Measurements from ENCODE around the gene FSD2.
"Not testable (repeated sequence)": the region's sequence is repeated elsewhere in the genome, so short reads cannot be mapped to it uniquely, and the experiment has no call there.

The FSD2 gene

DNA sequence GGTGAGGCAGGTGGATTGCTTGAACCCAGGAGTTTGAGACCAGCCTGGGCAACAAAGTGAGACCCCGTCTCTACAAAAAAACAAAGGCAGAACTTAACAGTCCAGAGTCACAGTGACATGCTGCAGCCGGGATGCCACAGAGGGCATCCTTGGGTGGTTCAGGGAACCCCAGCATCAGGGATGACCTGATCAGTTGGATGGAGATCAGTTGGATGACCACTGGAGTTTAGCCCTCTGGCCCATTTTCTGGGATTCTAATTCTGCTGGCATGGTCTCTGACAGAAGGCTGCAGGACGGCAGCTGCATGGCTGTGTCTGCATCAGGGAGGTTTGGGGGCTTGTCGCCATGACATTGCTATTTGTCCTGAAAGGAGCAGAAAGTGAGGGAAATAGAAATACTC lies 23.4 kb upstream of the FSD2 start:
- no peak for DNase-seq

DNA sequence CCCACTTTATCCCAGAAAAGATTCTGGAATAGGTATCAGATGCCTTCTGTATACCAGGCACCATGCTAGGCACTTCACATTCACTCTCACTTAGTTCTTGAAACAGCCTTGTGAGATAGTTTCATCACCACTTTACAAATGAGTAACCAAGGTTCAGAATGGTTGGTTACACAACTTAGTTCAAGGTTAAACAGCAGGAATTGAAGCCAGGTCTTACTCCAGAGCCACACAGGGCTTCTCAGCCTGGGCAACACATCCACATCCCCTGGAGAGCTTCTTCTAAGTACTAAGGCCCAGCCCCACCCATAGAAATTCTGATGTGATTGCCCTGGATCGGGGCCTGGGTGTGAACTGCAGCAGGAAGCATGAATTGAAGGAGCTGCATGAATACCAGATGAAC lies 22.2 kb upstream of the FSD2 start:
- no peak for DNase-seq

GRCh38 chr15:82823049-82823448 lies 17.2 kb upstream of the FSD2 start:
- DNase-seq, result no peak

DNA sequence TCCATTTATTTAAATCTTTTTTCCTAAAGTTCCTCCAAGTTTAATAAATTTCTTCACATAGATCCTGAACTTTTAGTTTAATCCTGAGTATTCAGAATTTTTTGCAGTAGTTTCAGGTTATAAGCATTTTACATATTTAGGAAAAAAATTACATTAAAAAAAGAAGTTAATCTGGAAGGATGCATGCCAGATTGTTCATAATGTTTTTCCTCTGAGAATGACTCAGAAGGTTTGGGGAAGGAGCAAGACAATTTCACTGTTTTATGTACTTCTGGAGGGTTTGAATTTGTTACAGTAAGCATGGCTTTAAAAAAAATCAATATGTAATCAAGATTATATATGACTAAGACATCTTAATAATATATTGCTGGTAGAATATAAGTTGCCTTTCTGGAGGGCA lies 16.0 kb upstream of the FSD2 start:
- not testable (repeated sequence) for DNase-seq

GRCh38 chr15:82821396-82821795 lies 15.5 kb upstream of the FSD2 start:
- not testable (repeated sequence) for DNase-seq

DNA sequence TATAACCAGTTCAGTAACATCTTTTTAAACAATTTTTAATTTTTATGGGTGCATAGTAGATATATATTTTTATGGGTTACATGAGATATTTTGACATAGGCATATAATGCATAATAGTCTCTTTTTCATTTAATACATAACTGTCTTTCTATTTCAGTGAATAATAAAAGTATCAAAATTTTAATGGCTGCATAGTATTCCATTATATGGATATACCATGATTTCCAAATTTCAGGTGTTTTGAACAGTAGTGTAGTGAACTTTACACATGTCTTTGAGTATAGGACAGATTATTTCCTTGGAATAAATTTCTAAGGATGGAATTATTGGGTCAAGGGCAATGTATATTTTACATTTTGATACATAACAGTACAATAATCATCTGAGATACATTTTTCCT lies 14.3 kb upstream of the FSD2 start:
- DNase-seq, result no peak

GRCh38 chr15:82812994-82813393 lies 7.1 kb upstream of the FSD2 start:
- DNase-seq, result no peak

DNA sequence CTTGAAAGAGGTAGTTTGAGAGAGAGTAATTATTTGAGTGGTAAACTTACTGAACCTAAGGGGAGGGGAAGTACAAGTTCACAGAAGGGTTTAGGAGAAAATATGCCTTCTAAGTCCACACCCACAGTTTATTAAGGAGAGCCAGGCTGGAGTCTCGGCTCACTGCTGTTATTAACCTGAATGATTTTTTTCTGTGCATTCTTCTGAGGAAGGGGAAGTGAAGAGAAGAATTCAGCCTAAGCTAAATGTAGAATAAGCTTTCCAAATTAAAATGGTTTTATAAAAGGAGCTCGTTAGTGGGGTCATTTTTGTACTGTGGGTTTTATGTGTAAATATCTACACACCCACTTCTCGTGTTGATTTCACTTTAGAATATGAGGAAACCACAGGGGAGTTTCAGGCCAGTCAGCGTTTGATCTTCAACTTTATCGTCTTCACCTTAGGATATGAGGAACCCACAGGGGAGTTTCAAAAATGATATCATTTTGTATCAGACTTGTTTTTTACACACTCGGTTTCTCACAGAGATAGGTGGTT lies 5.1 kb upstream of the FSD2 start:
- peak; percentile 91 for DNase-seq

DNA sequence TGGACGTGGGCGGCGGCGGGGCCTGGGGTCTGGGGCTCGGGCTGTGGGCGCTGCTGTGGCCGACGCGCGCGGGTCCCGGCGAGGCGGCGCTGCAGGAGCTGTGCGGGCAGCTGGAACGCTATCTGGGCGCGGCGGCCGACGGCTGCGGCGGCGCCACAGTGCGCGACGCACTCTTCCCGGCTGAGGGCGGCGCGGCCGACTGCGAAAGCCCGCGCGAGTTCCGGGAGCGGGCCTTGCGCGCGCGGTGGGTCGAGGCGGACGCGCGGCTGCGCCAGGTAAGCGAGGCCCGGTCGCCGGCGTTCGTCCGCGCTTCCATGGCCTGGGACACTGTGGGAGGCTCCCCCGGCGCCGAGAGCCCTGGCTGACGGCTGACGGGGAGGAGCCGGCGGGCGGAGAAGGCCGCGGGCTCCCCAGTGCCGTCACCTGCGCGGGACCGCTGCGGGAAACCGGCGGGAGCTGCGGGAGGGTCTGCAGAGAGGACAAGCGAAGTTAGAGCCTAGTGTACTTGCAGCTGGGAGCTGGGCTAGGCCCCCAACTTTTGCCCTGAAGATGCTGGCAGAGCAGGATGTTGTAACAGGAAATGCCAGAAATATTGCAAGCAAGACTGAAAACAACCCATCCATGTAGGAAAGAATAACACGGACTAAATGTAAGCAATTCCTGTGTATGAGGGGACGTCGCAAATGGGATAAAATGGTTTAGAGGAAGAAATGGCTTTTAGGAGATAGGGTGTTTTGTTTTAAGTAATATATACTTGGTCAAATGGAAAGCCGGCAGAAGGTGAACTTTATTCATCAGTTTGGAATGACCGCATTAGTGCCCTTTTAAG lies 4.4 kb upstream of the FSD2 start:
- peak; percentile 50 for DNase-seq

- peak; percentile 98 for DNase-seq
Observed at GRCh38 chr15:82809308-82810060, 3.6 kb upstream of the FSD2 start, which contains the start of gene WHAMM. Gene WHAMM, plus strand, starts transcription at chr15:82809628. Its CDS starts 99 bp downstream, at chr15:82809727.

DNA sequence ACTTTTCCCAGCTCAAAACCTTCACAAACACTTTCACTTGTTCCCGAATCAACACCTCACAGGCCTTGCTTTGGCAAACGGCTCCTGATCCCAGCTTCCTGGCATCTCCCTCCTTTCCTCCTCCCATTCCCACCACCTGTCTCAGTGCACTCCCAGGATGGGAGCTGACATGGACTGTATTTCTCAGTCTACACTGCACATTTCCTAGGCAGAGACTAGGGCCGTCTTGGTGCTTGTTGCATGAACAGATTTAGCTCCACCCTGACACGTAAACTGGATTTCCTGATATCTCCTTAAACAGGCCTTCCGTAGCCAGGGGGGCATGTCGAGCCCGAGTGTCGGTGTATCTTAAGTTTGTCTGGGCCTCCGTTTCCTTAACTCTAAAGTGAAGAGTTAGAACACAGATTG lies 2.8 kb upstream of the FSD2 start:
- DNase-seq, result no peak

DNA sequence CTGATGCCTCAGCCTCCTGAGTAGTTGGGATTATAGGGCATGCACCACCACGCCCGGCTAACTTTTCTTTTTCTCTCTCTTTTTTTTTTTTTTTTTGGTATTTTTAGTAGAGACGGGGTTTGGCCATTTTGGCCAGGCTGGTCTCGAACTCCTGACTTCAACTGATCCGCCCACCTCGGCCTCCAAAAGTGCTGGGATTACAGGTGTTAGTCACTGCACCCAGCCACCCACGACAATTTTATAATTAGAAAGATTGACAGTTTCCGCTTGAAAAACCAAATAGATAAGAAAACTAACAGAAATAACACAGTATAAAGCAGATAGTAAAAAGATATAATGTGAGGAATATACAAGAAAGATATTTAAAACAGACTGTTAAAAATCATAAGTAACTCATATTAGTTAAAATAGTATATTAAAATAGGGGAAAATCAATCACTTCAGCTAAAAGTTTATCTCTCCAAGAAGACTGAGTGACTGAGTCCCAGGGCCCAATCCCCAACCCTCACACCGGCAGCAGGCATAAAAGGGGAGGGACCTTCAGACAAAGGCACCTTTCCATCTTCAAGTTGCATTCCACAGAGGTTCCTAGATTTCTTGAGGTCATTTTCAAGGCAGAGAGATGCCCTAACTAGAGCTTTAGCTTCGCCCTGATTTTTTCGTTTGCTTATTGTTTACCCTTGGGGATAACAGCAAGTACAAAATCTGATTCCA lies 2.2 kb upstream of the FSD2 start:
- no peak for DNase-seq

- no peak for DNase-seq
Observed at GRCh38 chr15:82804575-82804949, 1.3 kb downstream of the FSD2 start.

DNA sequence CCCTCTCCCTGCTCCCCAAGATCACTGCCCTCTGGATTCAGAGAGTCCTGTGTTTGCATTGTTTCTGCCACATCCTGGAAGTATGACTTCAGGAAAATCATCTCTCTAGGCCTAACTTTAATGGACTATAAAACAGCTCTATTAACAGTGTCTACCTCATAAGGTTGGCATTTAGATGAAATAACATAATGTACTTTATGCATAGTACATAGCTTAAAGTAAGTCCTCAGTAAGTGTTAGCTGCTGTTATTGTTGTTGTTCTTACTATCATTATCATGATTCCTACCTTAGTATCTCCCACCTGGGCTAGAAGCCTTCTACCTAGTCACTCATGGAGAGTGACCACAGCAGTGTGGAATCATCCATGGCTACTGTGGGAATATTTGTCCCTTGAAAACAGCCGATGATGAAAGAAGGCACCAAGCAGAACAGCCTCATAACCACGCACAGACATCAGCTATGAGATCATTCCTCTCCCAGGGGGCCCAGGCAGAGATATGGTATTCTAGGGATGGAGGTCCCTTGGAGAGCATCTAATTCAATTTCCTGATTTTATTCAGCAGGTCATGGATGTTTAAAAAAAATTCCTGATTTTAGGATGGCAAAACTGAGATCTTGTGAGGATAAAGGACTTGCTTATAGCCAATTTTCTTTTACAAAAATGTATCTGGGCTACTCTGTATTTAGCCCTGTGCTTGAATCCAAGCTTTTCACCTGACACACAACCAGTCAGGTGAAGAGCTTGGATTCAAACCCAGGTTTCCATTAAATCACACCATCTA lies 1.9 kb downstream of the FSD2 start:
- DNase-seq, result no peak

DNA sequence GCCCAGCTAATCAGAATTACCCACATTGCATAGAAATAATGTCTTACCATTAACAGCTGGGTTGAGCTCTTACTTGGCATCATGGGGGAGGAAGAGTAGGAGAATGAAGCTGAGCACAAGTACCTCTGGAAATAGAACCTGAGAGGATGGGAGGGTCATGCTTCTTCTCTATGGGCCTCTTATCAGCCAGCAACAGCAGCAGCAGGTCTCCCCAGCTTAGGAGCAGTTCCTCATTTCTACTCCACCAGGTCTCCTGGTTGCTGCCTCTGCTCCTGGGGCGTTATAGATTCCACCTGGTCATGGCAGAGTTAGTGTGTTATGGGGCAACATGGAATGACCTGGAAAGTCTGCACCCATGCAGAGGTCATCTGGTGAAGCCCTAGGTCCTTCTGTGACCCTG lies 3.4 kb downstream of the FSD2 start:
- DNase-seq, result no peak

DNA sequence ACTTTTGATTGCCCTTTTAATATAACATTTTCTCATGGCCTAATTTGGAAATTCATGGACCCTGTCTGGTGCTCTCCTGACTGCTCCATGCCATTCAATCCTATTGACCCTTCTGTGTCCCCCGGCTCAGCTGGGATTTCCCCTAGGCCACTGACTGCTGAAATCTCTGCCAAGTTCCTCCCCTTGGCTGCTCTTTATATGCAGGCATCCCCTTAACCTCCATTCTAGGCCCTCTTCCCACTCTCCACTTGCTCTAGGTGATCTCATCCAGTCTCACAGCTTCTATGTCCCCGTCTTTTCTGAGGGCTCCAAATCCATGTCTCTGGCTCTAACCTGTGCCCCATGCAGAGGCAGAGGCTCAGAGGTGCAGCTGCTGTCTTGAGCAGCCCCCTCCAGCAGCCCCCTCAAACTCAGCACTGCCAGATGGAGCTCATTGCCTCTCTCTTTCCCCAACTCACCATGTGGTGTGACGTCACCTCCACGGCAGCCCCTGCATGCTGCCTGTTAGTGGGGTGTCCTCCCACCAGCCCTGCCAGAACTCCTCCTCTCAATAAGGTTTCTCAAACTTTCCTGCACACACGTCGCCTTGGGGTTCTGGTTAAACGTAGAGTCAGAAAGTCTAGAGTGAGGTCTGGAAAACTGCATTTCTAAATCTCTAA lies 6.6 kb downstream of the FSD2 start:
- no peak for DNase-seq

DNA sequence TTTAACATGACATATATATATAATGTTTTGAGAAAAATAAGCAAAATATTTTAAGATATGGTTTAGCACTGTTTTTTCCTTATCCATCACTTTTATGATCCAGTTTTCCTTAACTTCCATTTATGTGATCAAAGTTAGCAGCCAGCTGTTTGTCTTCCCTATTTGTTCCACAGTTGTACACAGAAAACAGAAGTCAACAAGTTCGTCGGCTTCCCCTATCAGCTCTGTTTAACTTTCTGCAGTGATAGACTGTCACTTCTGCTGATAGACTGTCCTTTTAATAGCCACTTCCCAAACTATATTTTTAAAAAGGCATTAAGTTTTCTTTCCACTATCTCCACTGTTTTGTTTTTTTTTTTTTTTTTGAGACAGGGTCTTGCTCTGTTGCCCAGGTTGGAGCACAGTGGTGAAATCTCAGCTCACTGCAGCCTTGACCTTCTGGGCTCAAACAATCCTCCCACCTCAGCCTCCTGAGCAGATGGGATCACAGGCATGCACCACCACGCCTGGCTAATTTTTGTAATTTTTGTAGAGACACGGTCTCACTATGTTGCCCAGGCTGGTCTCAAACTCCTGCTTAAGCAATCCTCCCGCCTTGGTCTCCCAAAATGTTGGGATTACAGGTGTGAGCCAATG lies 7.2 kb downstream of the FSD2 start:
- no peak for DNase-seq

DNA sequence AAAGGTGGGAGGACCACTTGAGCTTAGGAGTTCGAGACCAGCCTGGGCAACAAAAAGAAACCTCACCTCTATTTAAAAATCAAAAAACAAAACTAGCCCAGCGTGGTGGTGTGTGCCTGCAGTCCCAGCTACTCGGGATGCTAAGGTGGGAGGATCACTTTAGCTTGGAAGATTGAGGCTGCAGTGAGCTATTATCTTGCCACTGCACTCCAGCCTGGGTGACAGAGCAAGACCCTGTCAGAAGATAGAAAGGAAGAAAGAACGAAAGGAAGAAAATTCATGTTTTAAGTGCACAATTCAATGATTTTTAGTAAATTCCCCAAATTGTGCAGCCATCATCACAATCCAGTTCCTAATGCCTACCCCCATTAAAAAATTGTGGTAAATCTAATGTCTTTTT lies 7.8 kb downstream of the FSD2 start:
- no peak for DNase-seq

- no peak for DNase-seq
Observed at GRCh38 chr15:82793737-82794136, 12.1 kb downstream of the FSD2 start.

DNA sequence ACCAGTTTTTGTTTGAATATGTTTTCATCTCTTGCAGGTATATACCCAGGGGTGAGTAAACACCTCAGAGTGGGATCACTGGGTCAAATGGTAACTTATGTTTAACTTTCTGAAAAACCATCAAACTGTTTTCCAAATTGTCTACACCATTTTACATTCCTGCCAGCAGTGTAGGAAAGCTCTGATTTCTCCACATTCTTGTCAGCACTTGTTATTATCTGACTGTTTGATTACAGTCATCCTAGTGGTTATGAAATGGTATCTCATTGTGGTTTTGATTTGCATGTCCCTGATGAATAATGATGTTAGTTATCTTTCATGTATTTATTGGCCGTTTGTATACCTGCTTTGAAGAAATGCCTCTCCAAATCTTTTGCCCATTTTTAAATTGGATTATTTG lies 13.8 kb downstream of the FSD2 start:
- DNase-seq, result no peak

DNA sequence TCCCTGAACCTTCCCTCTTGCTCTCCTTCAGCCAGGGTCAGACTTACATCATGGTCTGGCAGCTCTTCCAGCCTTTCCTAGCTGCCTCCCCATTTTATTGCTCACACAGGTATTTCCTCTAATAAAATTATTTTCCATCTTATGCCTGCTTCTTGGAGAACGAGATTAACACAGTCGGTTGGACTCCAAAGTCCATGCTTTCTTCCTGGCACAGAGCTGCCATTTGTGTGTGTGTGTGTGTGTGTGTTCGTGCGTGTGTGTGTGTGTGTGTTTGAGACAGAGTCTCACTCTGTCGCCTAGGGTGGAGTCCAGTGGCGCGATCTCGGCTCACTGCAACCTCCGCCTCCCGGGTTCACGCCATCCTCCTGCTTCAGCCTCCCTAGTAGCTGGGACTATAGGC lies 15.5 kb downstream of the FSD2 start:
- DNase-seq, result no peak

GRCh38 chr15:82789491-82789890 lies 16.4 kb downstream of the FSD2 start:
- DNase-seq, result no peak
